Fibroblast of skin of scalp (primary cell): ENCODE results near the gene BARHL2. TPM values are rescaled to one million over a fixed set of nuclear protein-coding genes. Genes with fewer than 3 reads are reported as not detected.

Experiments used
- DNase-seq: peaks from one replicate; pipeline ENCODE4 v3.0.0-alpha.2; 2013
- polyA plus RNA-seq, 2 experiments: library from polyadenylated mRNA; unstranded; fragments of 120-200 nt; gene quantifications; one replicate each; pipeline ENCODE4 v1.2.1, GENCODE V29; 2013; ENCODE audit not compliant: insufficient read length in 2 of 2

BARHL2 gene
- polyA plus RNA-seq (2013, experiment 1 of 2; ENCODE audit: insufficient read length): not detected
- not detected for polyA plus RNA-seq (2013, experiment 2 of 2; ENCODE audit: insufficient read length)

DNA sequence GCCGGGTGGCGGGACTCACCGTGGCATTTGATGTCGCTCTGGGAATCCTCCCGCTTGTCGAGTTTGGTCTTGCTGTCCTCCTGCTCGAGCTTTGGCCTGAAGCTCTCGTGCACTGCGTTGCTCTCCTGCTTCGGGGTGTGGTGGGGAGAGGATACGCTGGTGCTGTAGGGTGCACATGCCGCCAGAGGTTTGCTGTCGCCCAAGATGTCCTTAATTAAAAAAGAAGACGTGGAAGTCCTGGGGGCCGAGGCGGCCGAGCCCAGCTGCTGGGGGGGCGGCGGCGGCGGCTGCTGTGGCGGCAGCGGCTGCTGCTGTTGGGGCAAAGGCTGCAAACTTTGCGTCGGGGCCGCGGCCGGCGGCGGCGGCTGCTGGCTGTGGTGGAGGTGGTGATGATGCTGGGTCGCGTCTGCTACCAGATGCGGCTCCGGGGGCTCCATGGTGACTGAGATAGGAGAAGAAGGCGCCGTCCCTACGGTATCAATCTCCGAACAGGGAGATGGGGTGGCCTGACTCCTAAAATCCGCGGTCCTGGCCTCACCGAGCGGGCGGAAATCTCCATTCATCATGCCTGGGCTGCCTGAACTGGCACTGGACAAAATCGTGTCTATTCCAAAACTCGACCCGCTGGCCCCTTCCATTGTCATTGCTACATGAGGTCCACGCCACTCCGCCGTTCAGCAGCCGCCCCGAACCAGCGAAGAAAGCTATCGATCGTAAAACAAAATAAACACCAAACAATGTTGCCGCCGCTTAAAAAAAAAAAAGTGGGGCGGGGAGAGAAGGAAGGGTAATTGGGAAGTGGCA lies at the start of gene BARHL2:
Gene BARHL2, minus strand, starts transcription at position 751 of the 804 bp plus-strand sequence. Its CDS starts 107 bp downstream, at position 644.
- no peak for DNase-seq

DNA sequence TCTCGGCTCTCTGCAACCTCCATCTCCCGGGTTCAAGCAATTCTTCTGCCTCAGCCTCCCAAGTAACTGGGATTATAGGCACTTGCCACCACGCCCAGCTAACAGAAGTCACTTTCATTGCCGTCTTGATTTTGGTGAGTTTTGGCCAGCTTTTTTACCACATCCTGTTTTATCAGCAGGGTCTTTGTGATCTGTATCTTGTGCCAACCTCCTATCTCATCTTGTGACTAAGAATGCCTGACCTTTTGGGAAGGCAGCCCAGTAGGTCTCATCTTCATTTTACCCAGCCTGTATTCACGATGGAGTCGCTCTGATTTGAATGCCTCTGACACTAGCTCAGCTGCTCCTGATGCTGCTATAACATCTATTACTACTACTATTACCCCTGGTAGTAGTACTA lies 46.8 kb upstream of the BARHL2 start:
- DNase-seq: no peak

DNA sequence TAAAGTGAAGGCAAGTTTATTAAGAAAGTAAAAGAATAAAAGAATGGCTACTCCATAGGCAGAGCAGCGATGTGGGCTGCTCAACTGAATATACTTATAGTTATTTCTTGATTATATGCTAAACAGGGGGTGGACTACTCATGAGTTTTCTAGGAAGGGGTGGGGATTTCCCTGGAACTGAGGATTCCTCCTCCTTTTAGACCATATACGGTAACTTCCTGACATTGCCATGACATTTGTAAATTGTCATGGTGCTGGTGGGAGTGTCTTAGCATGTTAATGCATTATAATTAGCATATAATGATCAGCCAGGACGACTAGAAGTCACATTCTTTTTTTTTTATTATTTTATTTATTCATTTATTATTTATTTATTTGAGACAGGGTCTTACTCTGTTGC lies 46.4 kb upstream of the BARHL2 start:
- no peak for DNase-seq

DNA sequence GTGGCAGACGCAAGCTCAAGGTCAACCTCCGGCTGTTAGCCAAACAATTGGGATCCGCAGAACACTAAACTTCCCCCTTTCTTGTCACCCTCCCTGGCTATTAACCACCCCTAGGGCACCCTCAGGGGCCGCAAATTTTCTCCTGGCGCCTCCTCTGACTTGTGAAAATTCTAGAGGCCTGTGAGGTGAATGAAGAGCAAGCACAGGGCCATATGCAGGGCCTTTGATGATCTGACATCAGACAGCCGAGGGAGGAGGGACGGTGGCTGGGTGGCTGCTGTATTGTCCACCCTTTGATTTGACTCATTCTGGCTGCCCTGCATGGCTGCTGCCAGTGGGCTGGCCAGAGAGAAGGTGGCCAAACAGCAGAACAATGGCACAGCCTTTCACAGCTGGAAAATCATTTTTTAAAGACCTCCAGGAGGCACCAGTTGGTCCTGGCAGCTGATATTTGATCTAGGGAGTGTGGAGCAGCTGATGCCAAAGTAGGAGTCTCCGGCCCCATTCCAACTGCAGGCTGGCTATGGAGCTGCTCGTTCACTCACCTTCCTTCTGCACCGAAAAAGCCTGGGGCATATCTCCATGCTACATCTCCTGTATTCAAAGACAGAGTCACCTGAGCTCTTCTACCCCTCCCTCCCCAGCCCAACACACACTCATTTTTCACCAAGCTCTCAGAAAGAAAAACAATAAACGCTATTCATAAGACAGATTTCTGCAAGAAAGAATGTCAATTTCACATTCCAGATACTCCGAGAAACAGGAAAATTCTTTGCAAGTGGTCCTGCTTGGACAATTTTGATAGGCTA lies 44.9 kb upstream of the BARHL2 start:
- DNase-seq: no peak

DNA sequence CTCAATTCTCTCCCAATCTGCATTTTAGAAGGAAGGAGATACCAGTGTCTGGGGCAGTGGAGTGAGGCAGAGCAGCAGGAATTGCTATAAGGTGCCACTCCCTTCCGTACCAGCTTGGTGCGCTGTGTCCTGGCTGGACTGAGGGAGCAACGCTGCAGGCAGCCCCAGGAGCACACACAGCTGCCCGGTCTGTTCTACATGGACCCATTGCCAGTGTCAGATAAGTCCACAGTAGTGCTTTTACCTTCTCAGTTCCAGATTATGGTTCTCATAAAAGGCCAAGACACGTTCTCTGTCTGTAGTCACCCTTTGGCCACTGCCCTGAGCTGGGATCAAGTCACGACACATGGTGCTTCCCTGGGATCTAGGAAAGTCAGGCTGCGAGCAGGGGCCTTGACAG lies 44.1 kb upstream of the BARHL2 start:
- no peak for DNase-seq

DNA sequence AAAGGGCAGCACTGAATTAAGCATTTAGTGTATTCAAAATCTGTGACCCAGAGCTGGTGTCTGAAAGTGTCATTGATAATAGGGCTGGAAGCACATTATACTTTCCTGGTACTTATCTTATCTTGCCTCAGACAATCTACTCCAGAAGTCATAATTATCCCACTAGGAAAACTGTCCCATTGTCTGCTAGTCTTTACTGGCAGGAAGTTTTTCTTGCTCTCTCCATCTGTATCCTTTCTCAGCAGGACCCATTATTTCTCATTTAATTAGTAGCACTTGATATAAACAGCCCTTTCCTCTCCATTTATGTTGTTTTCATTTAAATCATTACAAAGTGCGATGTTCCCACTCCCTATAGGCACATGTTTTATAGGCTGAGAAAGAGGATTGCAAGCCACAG lies 36.5 kb upstream of the BARHL2 start:
- DNase-seq: no peak

DNA sequence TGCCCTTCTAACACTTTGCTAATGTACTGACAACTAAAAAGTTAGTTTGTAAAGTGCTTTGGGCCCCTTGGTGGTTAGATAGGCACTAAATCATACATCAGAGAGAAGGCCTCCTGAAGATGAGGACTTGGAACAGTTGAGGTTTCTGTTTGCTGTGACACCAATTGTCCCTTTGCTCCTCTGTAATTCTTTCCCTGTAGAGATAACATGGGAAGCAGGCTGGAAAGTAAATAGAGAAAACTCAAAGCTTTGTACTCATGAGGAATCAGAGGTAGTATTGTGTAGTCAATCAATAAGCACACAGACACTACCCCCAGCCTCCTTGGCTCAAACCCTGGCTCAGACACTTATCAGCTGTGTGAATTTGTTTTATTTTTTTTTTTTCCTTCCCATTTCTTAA lies 31.6 kb upstream of the BARHL2 start:
- DNase-seq: no peak

DNA sequence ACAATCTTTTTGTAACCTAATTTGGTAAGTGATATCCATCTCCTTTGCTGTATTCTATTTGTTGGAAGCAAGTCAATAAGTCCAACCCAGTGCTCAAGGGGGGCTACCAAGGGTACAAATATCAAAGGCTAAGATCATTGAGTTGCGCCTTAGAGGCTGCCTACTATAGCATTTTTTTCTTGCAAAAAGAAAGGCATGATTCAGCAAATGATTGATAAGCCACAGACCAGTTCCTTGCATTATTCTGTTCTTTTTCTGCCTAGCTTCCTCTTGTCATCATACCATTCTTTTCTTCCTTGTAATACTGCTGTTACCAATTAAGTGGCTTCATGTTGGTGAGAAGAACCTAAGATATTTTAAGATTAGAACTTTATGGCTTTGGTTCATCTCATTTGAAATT lies 29.8 kb upstream of the BARHL2 start:
- DNase-seq: no peak

DNA sequence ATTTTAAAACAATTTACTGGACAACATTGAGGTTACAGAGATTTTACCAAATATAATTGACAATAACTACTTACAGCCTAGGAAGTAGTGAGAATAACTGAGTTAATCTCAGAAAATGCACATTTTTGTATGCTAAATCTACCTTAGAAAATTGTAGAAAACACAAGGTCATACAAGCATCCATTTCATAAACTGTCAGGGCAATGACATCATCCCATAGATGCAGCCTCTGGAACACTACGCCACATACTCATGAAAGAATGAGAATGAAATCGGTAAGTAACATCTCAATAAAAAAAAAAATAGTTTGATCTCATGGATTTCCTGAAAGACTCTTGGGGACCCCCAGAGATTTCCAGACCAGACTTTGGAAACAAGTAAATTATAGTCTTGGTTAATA lies 28.9 kb upstream of the BARHL2 start:
- DNase-seq: no peak

DNA sequence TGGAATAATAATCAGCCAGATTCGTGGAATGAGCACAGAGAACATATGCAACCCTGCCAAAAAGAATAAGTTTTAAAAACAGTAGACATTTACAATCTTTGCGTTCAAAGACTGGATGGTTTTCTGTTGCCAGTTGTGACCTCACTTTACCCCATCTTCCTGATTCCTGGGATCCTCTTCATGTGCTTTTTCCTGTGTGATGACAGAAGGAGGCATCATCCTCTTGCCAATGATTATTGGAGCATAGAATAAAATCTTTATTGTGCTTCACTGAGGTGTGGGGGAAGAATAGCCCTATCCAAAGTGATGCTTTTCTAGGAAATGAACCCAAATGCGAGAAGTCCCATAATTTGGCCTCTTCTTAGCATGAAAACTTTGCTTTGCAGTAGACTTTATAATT lies 15.0 kb upstream of the BARHL2 start:
- DNase-seq: no peak

DNA sequence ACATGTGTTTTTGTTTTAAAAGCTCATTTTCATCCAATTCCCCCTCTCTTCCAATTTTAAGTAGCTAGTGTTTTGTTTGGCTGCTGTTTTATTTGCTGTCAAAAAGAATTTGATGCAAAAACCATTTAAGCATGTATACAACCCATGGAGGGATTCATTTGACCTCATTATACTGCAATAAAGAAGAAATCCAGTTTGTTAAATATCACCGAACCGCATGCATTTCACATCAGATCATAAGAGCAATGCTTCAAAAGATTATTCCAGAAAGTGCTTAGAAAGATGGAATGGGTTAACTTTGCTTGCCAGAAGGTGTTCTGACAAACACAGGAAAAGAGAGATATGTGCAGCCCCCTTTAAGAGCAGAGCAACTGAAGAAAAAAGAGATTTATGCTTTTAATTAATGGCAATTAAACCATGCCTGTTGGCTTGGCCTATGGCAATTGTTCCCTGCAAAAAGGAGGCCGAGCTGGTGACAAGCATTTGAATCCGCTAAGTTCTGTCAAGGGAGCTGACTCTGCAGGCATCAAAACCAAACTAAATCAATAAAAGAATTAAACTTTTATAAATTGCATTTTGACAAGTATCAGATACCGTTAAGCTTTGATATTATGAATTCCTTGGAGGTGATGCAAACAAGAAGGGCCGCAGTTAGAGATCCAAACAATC lies 14.4 kb upstream of the BARHL2 start:
- DNase-seq: no peak

DNA sequence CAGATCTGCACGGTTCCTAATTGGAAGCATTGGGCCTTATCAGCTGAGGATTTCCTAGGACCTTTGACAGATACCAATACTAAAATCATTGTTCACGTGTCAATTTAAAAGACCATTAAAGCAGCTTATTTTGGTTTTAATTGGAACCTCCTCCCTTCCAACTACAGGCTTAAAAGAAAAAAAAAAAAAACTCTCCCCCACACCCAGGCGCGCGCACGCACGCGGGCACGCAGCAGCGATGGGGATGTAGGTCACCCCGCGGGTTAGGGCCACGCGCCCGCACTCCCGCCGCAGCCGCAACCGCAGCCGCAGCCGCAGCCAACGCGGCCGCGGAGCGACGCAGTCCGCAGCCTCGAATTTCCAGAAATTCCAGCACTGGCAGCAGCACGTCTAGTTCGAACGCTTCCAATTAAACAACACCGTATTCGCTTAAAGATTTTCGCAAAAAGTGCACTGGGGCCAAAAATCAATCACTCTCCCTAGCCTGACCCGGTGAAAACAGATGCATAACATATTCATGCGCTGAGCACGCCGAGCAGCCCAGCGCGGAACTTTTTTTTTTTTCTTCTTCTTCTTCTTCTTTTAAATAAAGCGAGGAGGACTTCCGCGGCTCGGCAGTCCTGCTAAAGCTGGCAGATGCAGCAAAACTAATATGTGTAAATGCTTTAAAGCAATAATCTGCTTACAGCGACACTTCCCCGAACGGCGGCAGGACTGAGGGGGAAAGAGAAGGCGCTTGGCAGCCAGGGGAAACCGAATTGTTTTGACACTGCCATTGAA lies 13.3 kb upstream of the BARHL2 start:
- peak; percentile 9 for DNase-seq

DNA sequence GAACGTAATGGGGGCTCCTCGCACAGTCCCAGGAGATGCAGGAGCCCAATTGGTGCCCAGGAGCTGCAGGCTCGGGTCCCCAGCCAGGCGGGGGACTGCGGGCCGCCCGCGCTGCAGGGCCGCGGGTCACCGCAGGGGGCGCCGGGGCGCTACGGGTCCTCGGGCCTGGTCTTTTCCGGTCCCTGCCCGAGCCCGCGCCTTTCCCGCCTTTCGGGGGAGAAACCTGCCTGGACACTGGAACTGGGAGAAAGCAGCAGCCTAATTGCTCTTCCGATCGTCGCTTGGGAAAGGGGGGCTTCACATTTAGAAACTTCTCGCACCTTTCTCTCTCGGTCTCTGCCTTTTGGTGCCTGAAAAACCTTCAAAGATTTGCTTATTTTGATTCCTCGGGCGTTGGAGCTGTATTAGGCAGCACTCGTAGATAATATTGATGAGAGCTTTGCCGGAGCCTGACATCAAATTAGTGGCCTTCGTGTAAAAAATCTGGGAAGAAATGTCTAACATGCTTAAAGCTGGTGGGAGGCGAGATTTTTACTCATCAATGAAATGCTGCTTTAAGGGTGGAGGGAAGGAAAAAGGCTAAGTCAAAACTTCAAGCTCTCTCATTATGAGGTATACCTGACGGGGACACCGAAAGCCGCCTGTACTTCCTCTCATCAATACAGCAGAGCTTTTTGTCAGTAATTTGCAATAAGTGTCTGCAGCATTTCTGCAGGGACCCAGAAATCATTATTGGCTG lies 12.6 kb upstream of the BARHL2 start:
- no peak for DNase-seq

DNA sequence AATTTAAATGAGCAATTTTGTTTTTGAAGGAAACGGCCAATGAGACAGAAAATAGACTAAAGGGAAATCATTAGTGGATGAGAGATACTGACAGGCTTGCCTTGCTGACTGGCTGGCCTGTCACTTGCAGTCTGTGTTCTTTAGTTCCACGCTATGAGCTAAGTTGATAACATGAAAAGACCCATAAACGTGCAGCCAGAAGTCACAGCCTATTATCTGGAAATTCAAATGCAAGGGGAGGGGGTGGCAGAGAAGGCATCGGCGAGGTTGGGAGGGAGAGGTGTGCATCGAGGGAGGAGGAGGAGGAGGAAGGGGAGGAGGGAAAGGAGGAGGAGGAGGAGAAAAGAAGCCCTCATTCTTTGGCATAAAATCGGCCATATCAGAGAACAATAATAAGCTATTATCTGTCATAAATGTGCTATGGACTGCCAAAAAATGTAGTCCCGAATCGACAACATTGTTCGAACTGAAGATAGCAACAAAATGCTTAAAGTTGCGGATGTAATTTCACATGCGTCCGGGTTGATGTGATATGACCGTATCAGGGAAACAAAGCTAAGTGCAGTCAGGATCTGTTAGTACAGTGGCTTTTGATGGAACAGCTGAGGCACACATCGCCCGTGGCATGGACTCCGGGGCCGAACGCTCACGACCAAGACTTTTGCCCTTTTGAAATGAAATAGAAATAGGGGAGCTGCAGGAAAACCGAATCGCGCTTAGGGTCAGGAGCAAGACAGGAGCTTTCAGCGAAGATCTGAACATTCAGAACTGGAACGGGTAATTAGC lies 11.6 kb upstream of the BARHL2 start:
- DNase-seq: no peak

DNA sequence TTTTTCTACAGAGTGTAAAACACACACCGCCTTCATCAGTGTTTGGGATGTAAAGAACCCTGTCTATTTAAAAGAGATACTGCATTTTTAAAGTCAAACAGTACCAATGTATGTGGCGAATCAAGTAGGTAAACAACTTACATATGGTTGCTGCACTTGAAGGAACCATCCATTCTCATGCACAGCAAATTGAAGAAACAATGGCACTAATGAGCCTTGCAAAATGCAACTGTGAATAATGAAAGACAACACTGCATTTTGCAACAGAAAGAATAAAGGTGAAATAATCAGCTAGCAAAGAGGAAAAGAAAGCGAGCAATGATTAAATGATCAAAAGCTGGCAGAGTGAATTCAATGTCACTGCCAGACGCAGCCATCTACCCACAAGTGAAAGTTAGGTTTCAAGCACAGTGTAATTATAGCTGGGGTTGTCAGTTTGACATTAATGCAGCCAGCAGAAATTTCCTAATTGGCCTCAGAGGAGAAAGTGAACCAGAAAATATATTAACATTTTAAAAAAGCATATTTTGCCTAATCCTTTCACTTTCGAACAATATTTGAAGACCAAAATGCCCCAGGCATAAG lies 10.9 kb upstream of the BARHL2 start:
- DNase-seq: no peak

DNA sequence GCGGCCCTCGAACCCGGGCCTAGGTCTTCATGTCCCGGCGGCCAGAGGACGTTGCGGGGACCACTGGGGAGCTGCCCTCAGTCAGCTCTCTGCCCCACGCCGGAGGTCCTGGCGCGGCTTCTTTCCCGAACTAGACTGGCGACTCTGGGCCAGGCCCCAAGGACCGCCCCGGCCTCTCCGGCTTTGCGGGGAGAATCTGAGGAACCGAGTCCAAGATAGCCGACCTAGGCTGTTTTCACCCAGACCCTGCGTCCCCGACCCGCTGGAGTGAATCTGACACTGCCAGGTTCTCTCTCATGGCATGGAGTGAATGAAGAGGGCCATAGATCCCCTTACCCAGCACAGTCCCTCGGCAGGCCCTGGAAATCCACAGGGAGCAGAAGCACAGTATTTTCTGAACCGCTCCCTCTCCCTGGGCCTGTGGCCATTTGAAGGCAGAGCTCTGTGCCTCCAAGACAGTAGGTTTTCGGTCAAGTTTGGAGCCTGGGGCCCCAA lies 9.9 kb upstream of the BARHL2 start:
- no peak for DNase-seq

DNA sequence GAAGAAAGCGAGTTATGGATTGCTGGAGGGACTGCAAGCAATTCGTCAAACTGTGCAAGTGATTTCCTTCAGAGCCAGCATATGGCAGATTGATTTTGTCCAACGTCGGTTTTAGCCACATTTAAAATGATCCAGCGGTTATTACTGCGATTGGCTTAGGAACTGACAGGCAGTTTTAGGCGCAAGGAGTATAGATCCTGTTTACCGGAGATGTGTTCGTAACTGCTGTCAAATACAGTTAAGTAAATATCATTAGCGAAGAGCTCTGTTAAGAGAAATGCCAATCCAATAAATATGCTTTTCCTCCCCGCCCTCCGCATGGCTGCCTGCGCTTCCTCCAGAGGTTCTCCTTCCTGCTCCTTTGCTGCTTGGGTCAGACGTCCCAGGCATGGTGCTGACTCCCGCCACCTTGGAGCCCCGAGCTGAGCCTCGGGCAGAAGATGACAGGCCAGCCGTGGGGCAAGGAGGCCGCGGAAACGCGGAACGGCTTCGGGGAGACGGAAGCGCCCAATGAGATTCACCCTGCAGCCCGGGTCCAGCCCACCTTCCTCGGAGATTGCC lies 9.4 kb upstream of the BARHL2 start:
- no peak for DNase-seq

DNA sequence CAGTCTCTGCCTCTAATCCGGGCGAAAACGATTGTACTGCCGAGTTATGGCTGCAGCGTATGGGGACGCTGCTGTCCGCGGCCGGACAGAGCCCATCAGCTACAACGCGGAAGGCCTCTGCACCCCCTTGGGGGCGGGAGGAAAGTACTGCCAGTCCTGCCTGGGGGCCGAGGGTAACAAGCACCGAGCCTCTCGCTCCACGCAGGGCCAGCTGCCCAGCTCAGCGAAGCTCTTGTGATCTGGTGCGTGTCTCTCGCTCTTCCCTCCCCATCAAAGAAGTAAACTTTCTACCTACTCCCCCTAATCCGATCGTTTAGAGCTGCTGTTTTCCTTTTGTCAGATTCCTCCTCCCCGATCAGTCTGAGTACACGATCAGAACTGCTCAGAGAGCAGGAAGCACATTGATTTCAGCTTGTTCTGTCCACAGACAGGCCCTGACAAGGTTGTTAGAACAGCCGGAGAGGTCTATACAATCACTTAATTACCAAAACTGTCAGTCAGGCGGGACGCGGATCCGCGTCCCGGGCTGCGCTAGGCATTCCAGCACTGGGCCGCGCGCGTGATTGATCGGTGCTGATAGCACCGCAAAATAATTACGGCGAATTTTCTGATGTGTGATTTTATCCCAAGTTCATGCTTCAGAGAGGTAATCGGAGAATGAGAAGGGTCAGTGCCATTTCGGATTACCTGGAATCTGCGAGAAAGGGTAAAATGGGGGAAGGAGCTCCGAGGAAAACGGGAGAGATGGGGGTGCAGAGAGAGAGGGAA lies 8.7 kb upstream of the BARHL2 start:
- DNase-seq: no peak
